Liver (tissue), 3 donors: Measurements from ENCODE around the gene CPT1B.

Source experiments
- JUND ChIP-seq, 2 donors: IDR thresholded peaks; 2 replicates each; pipeline ENCODE4 v1.6.1; 2016; ENCODE audit warnings: antibody characterized with exemption in 2 of 2
- NR2F2 ChIP-seq: IDR thresholded peaks from 2 replicates; pipeline ENCODE4 v1.6.1; 2016; ENCODE audit warnings: antibody characterized with exemption
- YY1 ChIP-seq: IDR thresholded peaks from 2 replicates; pipeline ENCODE4 v1.6.1; 2016; ENCODE audit warnings: antibody characterized with exemption, mild to moderate bottlenecking
- TF ChIP-seq, protein P1 (sequence below): fragments of 150-350 bp; IDR thresholded peaks from 2 replicates; pipeline ENCODE4 v1.5.1; 2017; ENCODE audit warnings: improper control_type of control experiment, low read depth, low read length; ENCODE audit not compliant: missing input control
- donor health status: healthy.
- donor health status: healthy.

GRCh38 chr22:50569041-50569459 lies 9.2 kb downstream of the CPT1B start:
- peak; percentile 51 for TF ChIP-seq YY1
- TF ChIP-seq, protein P1, sequence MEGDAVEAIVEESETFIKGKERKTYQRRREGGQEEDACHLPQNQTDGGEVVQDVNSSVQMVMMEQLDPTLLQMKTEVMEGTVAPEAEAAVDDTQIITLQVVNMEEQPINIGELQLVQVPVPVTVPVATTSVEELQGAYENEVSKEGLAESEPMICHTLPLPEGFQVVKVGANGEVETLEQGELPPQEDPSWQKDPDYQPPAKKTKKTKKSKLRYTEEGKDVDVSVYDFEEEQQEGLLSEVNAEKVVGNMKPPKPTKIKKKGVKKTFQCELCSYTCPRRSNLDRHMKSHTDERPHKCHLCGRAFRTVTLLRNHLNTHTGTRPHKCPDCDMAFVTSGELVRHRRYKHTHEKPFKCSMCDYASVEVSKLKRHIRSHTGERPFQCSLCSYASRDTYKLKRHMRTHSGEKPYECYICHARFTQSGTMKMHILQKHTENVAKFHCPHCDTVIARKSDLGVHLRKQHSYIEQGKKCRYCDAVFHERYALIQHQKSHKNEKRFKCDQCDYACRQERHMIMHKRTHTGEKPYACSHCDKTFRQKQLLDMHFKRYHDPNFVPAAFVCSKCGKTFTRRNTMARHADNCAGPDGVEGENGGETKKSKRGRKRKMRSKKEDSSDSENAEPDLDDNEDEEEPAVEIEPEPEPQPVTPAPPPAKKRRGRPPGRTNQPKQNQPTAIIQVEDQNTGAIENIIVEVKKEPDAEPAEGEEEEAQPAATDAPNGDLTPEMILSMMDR: no peak
- peak in 1 of 2 donors; percentile 51 for TF ChIP-seq JUND (IDR thresholded peaks at IDR 0.05)
- no peak for TF ChIP-seq NR2F2
